Progenitor cell of endocrine pancreas (in vitro differentiated cells): ENCODE data around the gene IER5. TPM values are rescaled to one million over a fixed set of nuclear protein-coding genes. Genes with fewer than 3 reads are reported as not detected.

Experiments
- DNase-seq: peaks from one replicate; pipeline ENCODE4 v3.0.0; 2021; ENCODE audit warnings: low spot score; ENCODE audit not compliant: unreplicated experiment
- H3K27ac Mint-ChIP-seq: 2 replicates; pipeline ENCODE4 v1.8.0; 2021; ENCODE audit warnings: mild to moderate bottlenecking, moderate library complexity, mixed read lengths
- H3K27me3 Mint-ChIP-seq: 2 replicates; pipeline ENCODE4 v1.8.0; 2021; ENCODE audit warnings: mixed read lengths
- H3K36me3 Mint-ChIP-seq: 2 replicates; pipeline ENCODE4 v1.8.0; 2022; ENCODE audit warnings: mixed read lengths; ENCODE audit not compliant: insufficient read depth
- H3K4me1 Mint-ChIP-seq: 2 replicates; pipeline ENCODE4 v1.8.0; 2021; ENCODE audit warnings: low read depth, mixed read lengths
- H3K4me3 Mint-ChIP-seq: 2 replicates; pipeline ENCODE4 v1.8.0; 2021; ENCODE audit warnings: low read depth, mild to moderate bottlenecking, moderate library complexity, mixed read lengths
- H3K9me3 Mint-ChIP-seq: 2 replicates; pipeline ENCODE4 v1.8.0; 2021; ENCODE audit warnings: low read depth, mixed read lengths
- CTCF ChIP-seq: fragments of 200-600 bp; sonication (generic); IDR thresholded peaks from one replicate; pipeline ENCODE4 v1.5.0; 2021; ENCODE audit warnings: antibody characterized with exemption, mild to moderate bottlenecking; ENCODE audit not compliant: unreplicated experiment
- total RNA-seq: library from RNA; stranded (reverse); gene quantifications from 2 replicates; pipeline ENCODE4 v1.2.1, GENCODE V29; 2021

IER5 gene
- total RNA-seq, 1 donor from 2014 or later, result 1.7 TPM

- peaks cover 43% of the 10 kb centered on the region for H3K27me3 Mint-ChIP-seq
- peaks cover 25% of the 10 kb centered on the region for H3K4me1 Mint-ChIP-seq
- DNase-seq, result no peak
- H3K9me3 Mint-ChIP-seq, result no peaks in the 10 kb centered on the region
- H3K27ac Mint-ChIP-seq, result no peak overlapping the region
- H3K4me3 Mint-ChIP-seq, result no peak overlapping the region
- no peaks in the 10 kb centered on the region for H3K36me3 Mint-ChIP-seq
- no peak for TF ChIP-seq CTCF
Observed at GRCh38 chr1:181137217-181137743, 48.8 kb downstream of the IER5 start.

- no peaks in the 10 kb centered on the region for H3K9me3 Mint-ChIP-seq
- H3K4me1 Mint-ChIP-seq, result peaks cover 16% of the 10 kb centered on the region
- no peak for DNase-seq
- H3K27ac Mint-ChIP-seq, result no peak overlapping the region
- H3K27me3 Mint-ChIP-seq, result peaks cover 62% of the 10 kb centered on the region
- TF ChIP-seq CTCF, result no peak
- H3K4me3 Mint-ChIP-seq, result no peak overlapping the region
- no peaks in the 10 kb centered on the region for H3K36me3 Mint-ChIP-seq
Observed at GRCh38 chr1:181139631-181140061, 51.1 kb downstream of the IER5 start.

- Mint-ChIP-seq H3K27me3 (peaks cover 58% of the 10 kb centered on the region), H3K36me3 (no peaks in the 10 kb centered on the region), H3K4me3 (no peak overlapping the region), H3K9me3 (no peaks in the 10 kb centered on the region), H3K4me1 (peaks cover 9% of the 10 kb centered on the region), H3K27ac (no peak overlapping the region)
- no peak for TF ChIP-seq CTCF
- no peak for DNase-seq
Observed at GRCh38 chr1:181140398-181140797, 51.9 kb downstream of the IER5 start.

- Mint-ChIP-seq H3K4me1 (peaks cover 8% of the 10 kb centered on the region), H3K27me3 (peaks cover 61% of the 10 kb centered on the region), H3K4me3 (no peak overlapping the region), H3K9me3 (peaks cover under 1% of the 10 kb centered on the region), H3K36me3 (no peaks in the 10 kb centered on the region), H3K27ac (no peak overlapping the region)
- DNase-seq, result no peak
- TF ChIP-seq CTCF, result no peak
Observed at GRCh38 chr1:181140891-181141290, 52.4 kb downstream of the IER5 start.

GRCh38 chr1:181141431-181141910 is 53.0 kb downstream of the IER5 start:
- Mint-ChIP-seq H3K27me3 (peaks cover 58% of the 10 kb centered on the region), H3K9me3 (peaks cover 6% of the 10 kb centered on the region), H3K27ac (no peak overlapping the region), H3K4me1 (peaks cover 8% of the 10 kb centered on the region), H3K36me3 (no peaks in the 10 kb centered on the region), H3K4me3 (no peak overlapping the region)
- DNase-seq, result no peak
- no peak for TF ChIP-seq CTCF

Other genes with a start within 250 kb of the IER5 start
- gene KIAA1614, start 175.8 kb upstream of the IER5 start, total RNA-seq, result 2.1 and 2.5 TPM in 2 replicates
- gene STX6, start 65.8 kb upstream of the IER5 start, total RNA-seq, result 21.8 and 24.9 TPM in 2 replicates
- gene MR1, start 54.7 kb upstream of the IER5 start, total RNA-seq, result 0.57 and 0.64 TPM in 2 replicates